Ecto neural progenitor cell (in vitro differentiated cells): ENCODE data around the gene KCNAB1.

Experiments used
- DNase-seq: peaks from one replicate; pipeline ENCODE4 v3.0.0-alpha.2; 2018; ENCODE audit warnings: low spot score

The KCNAB1 gene

GRCh38 chr3:156373654-156374053 is 253.3 kb downstream of the KCNAB1 start:
- DNase-seq: no peak

GRCh38 chr3:156376199-156376598 is 255.8 kb downstream of the KCNAB1 start:
- DNase-seq: no peak

GRCh38 chr3:156377266-156377665 is 256.9 kb downstream of the KCNAB1 start:
- DNase-seq: no peak

GRCh38 chr3:156377718-156378117 is 257.3 kb downstream of the KCNAB1 start:
- no peak for DNase-seq

GRCh38 chr3:156378871-156379270 is 258.5 kb downstream of the KCNAB1 start:
- no peak for DNase-seq

- DNase-seq: no peak
Measured at GRCh38 chr3:156379327-156379726, 258.9 kb downstream of the KCNAB1 start.

GRCh38 chr3:156381253-156381652 is 260.9 kb downstream of the KCNAB1 start:
- DNase-seq: no peak

- DNase-seq: no peak
Measured at GRCh38 chr3:156382458-156383346, 262.3 kb downstream of the KCNAB1 start.

GRCh38 chr3:156383441-156384025 is 263.2 kb downstream of the KCNAB1 start:
- DNase-seq: no peak

- DNase-seq: no peak
Measured at GRCh38 chr3:156388497-156389448, 268.4 kb downstream of the KCNAB1 start.

- no peak for DNase-seq
Measured at GRCh38 chr3:156389449-156389950, 269.1 kb downstream of the KCNAB1 start.

GRCh38 chr3:156390846-156391245 is 270.5 kb downstream of the KCNAB1 start:
- no peak for DNase-seq

GRCh38 chr3:156395961-156396710 is 275.8 kb downstream of the KCNAB1 start:
- DNase-seq: no peak

- DNase-seq: no peak
Measured at GRCh38 chr3:156396851-156397250, 276.5 kb downstream of the KCNAB1 start.

- no peak for DNase-seq
Measured at GRCh38 chr3:156397534-156397933, 277.2 kb downstream of the KCNAB1 start.

GRCh38 chr3:156400062-156400461 is 279.7 kb downstream of the KCNAB1 start:
- no peak for DNase-seq

- no peak for DNase-seq
Measured at GRCh38 chr3:156400735-156401134, 280.4 kb downstream of the KCNAB1 start.

GRCh38 chr3:156404217-156404616 is 283.8 kb downstream of the KCNAB1 start:
- DNase-seq: no peak

- no peak for DNase-seq
Measured at GRCh38 chr3:156406393-156406792, 286.0 kb downstream of the KCNAB1 start.

GRCh38 chr3:156407617-156408225 is 287.3 kb downstream of the KCNAB1 start:
- no peak for DNase-seq

- no peak for DNase-seq
Measured at GRCh38 chr3:156409694-156410093, 289.3 kb downstream of the KCNAB1 start.
